ENCODE data around the gene PICALM. TPM values are rescaled to one million over a fixed set of nuclear protein-coding genes. Genes with fewer than 3 reads are reported as not detected.

The PICALM gene
- polyA plus RNA-seq, 2 of the 4 experiments (the other 2 are of a cell fraction) = 113 to 195 TPM

- 83% methylated on average over 4 of the region's 4 CpGs for whole genome bisulfite sequencing (ENCODE audit: missing lambda C conversion rate)
- no peak for ATAC-seq
- no peaks in the 10 kb centered on the region for H3K4me1 ChIP-seq
- H3K4me2 ChIP-seq = no peak overlapping the region
- H3K9me3 ChIP-seq = no peaks in the 10 kb centered on the region
- no peak for FAIRE-seq
- ChIA-PET POLR2A (no interaction called here), CTCF (interaction anchor here (0.7 to 0.8 kb wide), 3 partner anchors 9 to 85 kb away, joined by 3 to 4 read pairs (median 3); partner anchors contain the start of gene CCDC83)
- no peak overlapping the region for H3K27ac ChIP-seq
- no peak for TF ChIP-seq ZFP36 (IDR thresholded peaks at IDR 0.05; ENCODE audit: borderline replicate concordance, partially characterized antibody)
- peak; percentile 40 for TF ChIP-seq MAFK (IDR thresholded peaks at IDR 0.05; ENCODE audit: partially characterized antibody)
- no peak for DNase-seq (ENCODE audit: low read depth in 1 of 2, low spot score in 1 of 2)
- no peak overlapping the region for H3K4me3 ChIP-seq
Measured at GRCh38 chr11:85939099-85940015, 129.5 kb downstream of the PICALM start.

GRCh38 chr11:85937835-85938234, 131.0 kb downstream of the PICALM start:
- DNase-seq (ENCODE audit: low read depth in 1 of 2, low spot score in 1 of 2) = no peak
- H3K4me2 ChIP-seq = no peak overlapping the region
- CTCF ChIA-PET = interaction anchor here (0.6 kb wide), 1 partner anchor 394 kb away, joined by 3 read pairs; no protein-coding TSS in a partner anchor

DNA sequence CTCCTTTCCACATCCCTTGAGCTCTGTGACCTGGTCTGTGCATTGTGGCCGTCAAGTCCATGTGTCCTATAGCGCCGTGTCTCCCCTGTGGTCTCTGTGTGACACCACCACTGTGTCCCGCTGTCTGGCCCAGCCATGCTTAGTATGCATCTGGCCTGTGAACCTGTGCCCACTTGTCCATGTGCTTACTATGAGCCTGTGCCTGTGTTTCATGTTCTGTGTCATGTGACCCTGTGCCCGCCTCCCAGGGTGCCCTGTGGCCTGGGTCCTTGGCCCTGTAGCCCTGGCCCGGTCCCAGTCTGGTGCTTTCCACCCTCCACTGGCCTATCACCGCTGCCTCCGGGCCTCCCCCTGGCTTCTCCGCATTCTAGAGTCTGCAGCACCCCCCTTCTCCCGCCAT, 133.1 kb downstream of the PICALM start:
- H3K4me2 ChIP-seq = no peak overlapping the region
- CTCF ChIA-PET = interaction anchor here (0.9 to 1.5 kb wide), 2 partner anchors 30 to 356 kb away, joined by 3 to 5 read pairs; no protein-coding TSS in a partner anchor
- no peaks in the 10 kb centered on the region for H3K4me1 ChIP-seq
- TF ChIP-seq KDM5A (IDR thresholded peaks at IDR 0.05) (no peak), USF2 (IDR thresholded peaks at IDR 0.05) (no peak), BHLHE40 (IDR thresholded peaks at IDR 0.05; ENCODE audit: low read depth, low read length) (no peak)
- H3K27ac ChIP-seq = no peak overlapping the region
- H3K4me3 ChIP-seq = no peak overlapping the region
- H3K9me3 ChIP-seq = no peaks in the 10 kb centered on the region
- POLR2A ChIA-PET = no interaction called here
- ATAC-seq (no peak), DNase-seq (ENCODE audit: low read depth in 1 of 2, low spot score in 1 of 2) (no peak), FAIRE-seq (no peak)
- 94% methylated on average over 7 of the region's 10 CpGs for WGBS (ENCODE audit: missing lambda C conversion rate)

More at GRCh38 chr11:85937835-85938234, 131.0 kb downstream of the PICALM start:
- ATAC-seq (no peak), FAIRE-seq (no peak)
- H3K9me3 ChIP-seq = no peaks in the 10 kb centered on the region
- H3K4me3 ChIP-seq = no peak overlapping the region
- TF ChIP-seq BHLHE40 (IDR thresholded peaks at IDR 0.05; ENCODE audit: low read depth, low read length) (no peak), NPAS2 (CRISPR knock-in tag; IDR thresholded peaks at IDR 0.05; ENCODE audit: borderline replicate concordance) (no peak), POLR2A (IDR thresholded peaks at IDR 0.05; ENCODE audit: low read length) (no peak), CHD2 (IDR thresholded peaks at IDR 0.05; ENCODE audit: low read length, partially characterized antibody) (no peak), KDM5A (IDR thresholded peaks at IDR 0.05) (no peak), USF2 (IDR thresholded peaks at IDR 0.05) (no peak), PHF8 (IDR thresholded peaks at IDR 0.05; ENCODE audit: borderline replicate concordance, low read depth) (no peak), CBX8 (IDR thresholded peaks at IDR 0.05) (no peak), RAD21 (conservative IDR thresholded peaks at IDR 0.05 in 1 of 2, IDR thresholded peaks at IDR 0.05 in 1 of 2) (no peak), JUN (IDR thresholded peaks at IDR 0.05) (no peak)
- TF ChIP-seq, protein P1, sequence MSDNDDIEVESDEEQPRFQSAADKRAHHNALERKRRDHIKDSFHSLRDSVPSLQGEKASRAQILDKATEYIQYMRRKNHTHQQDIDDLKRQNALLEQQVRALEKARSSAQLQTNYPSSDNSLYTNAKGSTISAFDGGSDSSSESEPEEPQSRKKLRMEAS (IDR thresholded peaks at IDR 0.05) = no peak
- POLR2A ChIA-PET = no interaction called here
- WGBS (ENCODE audit: missing lambda C conversion rate) = 92% methylated on average over 1 of the region's 1 CpG
- no peak overlapping the region for H3K27ac ChIP-seq
- no peaks in the 10 kb centered on the region for H3K4me1 ChIP-seq

DNA sequence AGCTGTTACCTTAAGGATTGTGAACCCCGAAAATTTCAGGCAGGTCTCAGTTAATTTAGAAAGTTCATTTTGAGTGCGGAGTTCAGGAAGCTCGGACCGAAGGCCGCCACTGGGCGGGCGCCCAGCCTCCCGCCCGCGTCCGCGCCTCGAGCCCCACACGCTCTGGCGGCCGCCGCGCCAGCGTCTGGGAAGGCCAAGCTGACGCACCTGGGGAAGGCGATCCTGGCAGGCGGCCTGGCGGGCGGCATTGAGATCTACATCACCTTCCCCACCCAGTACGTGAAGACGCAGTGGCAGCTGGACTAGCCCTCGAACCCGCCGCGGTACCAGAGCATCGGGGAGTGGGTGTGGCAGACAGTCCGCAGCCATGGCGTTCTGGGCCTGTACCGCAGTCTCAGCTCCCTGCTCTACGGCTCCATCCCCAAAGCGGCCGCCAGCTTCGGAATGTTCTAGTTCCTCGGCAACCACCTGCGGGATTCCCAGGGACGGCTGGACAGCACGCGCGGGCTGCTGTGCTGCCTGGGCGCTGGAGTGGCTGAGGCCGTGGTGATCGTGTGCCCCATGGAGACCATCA, 134.2 kb downstream of the PICALM start:
- CTCF ChIA-PET = interaction anchor here (0.7 to 1.5 kb wide), 3 partner anchors 26 to 357 kb away, joined by 3 to 5 read pairs (median 5); no protein-coding TSS in a partner anchor
- FAIRE-seq (no peak), ATAC-seq (no peak), DNase-seq (ENCODE audit: low read depth in 1 of 2, low spot score in 1 of 2) (no peak)
- WGBS (ENCODE audit: missing lambda C conversion rate) = 91% methylated on average over 42 of the region's 47 CpGs
- Histone ChIP-seq H3K4me3 (no peak overlapping the region), H3K27ac (no peak overlapping the region), H3K4me2 (no peak overlapping the region), H3K9me3 (0 out of 3 replicates have a peak, but pooled peaks cover 3% of the 10 kb centered on the region), H3K4me1 (no peaks in the 10 kb centered on the region)
- POLR2A ChIA-PET = no interaction called here
- TF ChIP-seq MAFK (IDR thresholded peaks at IDR 0.05; ENCODE audit: partially characterized antibody) (no peak), ZNF302 (CRISPR knock-in tag; IDR thresholded peaks at IDR 0.05) (no peak), JUNB (IDR thresholded peaks at IDR 0.05) (no peak), MYC (IDR thresholded peaks at IDR 0.05; ENCODE audit: borderline replicate concordance, low read length) (no peak), HOXB13 (CRISPR knock-in tag; IDR thresholded peaks at IDR 0.05; ENCODE audit: low read depth) (no peak), CBX2 (IDR thresholded peaks at IDR 0.05; ENCODE audit: borderline replicate concordance, low read depth) (no peak), ZC3H11A (IDR thresholded peaks at IDR 0.05) (no peak), RAD21 (conservative IDR thresholded peaks at IDR 0.05 in 1 of 2, IDR thresholded peaks at IDR 0.05 in 1 of 2) (no peak)

Measured in A549 (cell line).